NT2/D1 (cell line): ENCODE measurements around the gene TTC38.

ENCODE experiments used
- DNase-seq: peaks from one replicate; pipeline ENCODE4 v3.0.0-alpha.2; 2011; ENCODE audit warnings: low read depth, low spot score
- H3K27me3 ChIP-seq: 2 replicates; pipeline ENCODE4 v1.6.0; 2011; ENCODE audit warnings: mild to moderate bottlenecking; ENCODE audit not compliant: insufficient read length, insufficient read depth
- H3K36me3 ChIP-seq: 2 replicates; pipeline ENCODE4 v1.6.1; 2011; ENCODE audit warnings: mild to moderate bottlenecking, low read length, mixed read lengths; ENCODE audit not compliant: insufficient read depth, insufficient read length
- H3K4me1 ChIP-seq: 2 replicates; pipeline ENCODE4 v1.5.1; 2011; ENCODE audit not compliant: insufficient read depth, insufficient read length
- H3K4me3 ChIP-seq: 2 replicates; pipeline ENCODE4 v1.5.1; 2011; ENCODE audit warnings: low read depth; ENCODE audit not compliant: insufficient read length
- H3K9ac ChIP-seq: 2 replicates; pipeline ENCODE4 v1.6.0; 2011; ENCODE audit warnings: low read depth; ENCODE audit not compliant: insufficient read length
- H3K9me3 ChIP-seq: 2 replicates; pipeline ENCODE4 v1.5.1; 2011; ENCODE audit warnings: mild to moderate bottlenecking, low read length; ENCODE audit not compliant: insufficient read depth
- SUZ12 ChIP-seq: IDR thresholded peaks from 2 replicates; pipeline ENCODE4 v1.6.1; 2011; ENCODE audit not compliant: insufficient read length, insufficient read depth; ENCODE audit errors: extremely low read depth
- YY1 ChIP-seq: IDR thresholded peaks from 2 replicates; pipeline ENCODE4 v1.6.1; 2011; ENCODE audit not compliant: insufficient read length, insufficient read depth
- ZNF274 ChIP-seq: IDR thresholded peaks from 2 replicates; pipeline ENCODE4 v1.6.1; 2011; ENCODE audit warnings: mild to moderate bottlenecking, low read depth, low read length

The TTC38 gene

GRCh38 chr22:46289244-46289891, 21.6 kb downstream of the TTC38 start:
- DNase-seq, result no peak
- H3K9me3 ChIP-seq, result no peaks in the 10 kb centered on the region
- H3K27me3 ChIP-seq, result no peaks in the 10 kb centered on the region
- no peak overlapping the region for H3K4me3 ChIP-seq
- H3K9ac ChIP-seq, result no peak overlapping the region
- peaks cover 4% of the 10 kb centered on the region for H3K4me1 ChIP-seq
- TF ChIP-seq YY1 (no peak), ZNF274 (no peak)
- peaks cover 42% of the 10 kb centered on the region for H3K36me3 ChIP-seq

GRCh38 chr22:46290121-46290842, 22.5 kb downstream of the TTC38 start:
- peaks cover 33% of the 10 kb centered on the region for H3K36me3 ChIP-seq
- DNase-seq, result no peak
- no peak overlapping the region for H3K9ac ChIP-seq
- no peaks in the 10 kb centered on the region for H3K27me3 ChIP-seq
- H3K4me1 ChIP-seq, result peaks cover 4% of the 10 kb centered on the region
- TF ChIP-seq YY1 (no peak), ZNF274 (no peak), SUZ12 (no peak)
- no peak overlapping the region for H3K4me3 ChIP-seq
- H3K9me3 ChIP-seq, result no peaks in the 10 kb centered on the region

- H3K9me3 ChIP-seq, result no peaks in the 10 kb centered on the region
- peaks cover 9% of the 10 kb centered on the region for H3K4me1 ChIP-seq
- TF ChIP-seq YY1 (no peak), SUZ12 (no peak), ZNF274 (no peak)
- H3K36me3 ChIP-seq, result peaks cover 32% of the 10 kb centered on the region
- H3K27me3 ChIP-seq, result no peaks in the 10 kb centered on the region
- no peak overlapping the region for H3K9ac ChIP-seq
- DNase-seq, result no peak
- no peak overlapping the region for H3K4me3 ChIP-seq
These were observed 23.3 kb downstream of the TTC38 start for GRCh38 chr22:46290843-46291785.

GRCh38 chr22:46292173-46292572, 24.4 kb downstream of the TTC38 start:
- H3K4me1 ChIP-seq, result peaks cover 9% of the 10 kb centered on the region
- no peak overlapping the region for H3K4me3 ChIP-seq
- no peak for DNase-seq
- H3K9me3 ChIP-seq, result no peaks in the 10 kb centered on the region
- peaks cover 25% of the 10 kb centered on the region for H3K36me3 ChIP-seq
- H3K9ac ChIP-seq, result no peak overlapping the region
- no peak for TF ChIP-seq ZNF274
- no peak for TF ChIP-seq YY1
- TF ChIP-seq SUZ12, result no peak
- no peaks in the 10 kb centered on the region for H3K27me3 ChIP-seq

GRCh38 chr22:46292732-46293131, 24.9 kb downstream of the TTC38 start:
- TF ChIP-seq YY1 (no peak), ZNF274 (no peak), SUZ12 (no peak)
- Histone ChIP-seq H3K9me3 (no peaks in the 10 kb centered on the region), H3K9ac (peak overlapping the region; percentile 1), H3K36me3 (peaks cover 21% of the 10 kb centered on the region), H3K4me3 (no peak overlapping the region), H3K4me1 (peaks cover 9% of the 10 kb centered on the region), H3K27me3 (no peaks in the 10 kb centered on the region)
- DNase-seq, result no peak

- no peak for DNase-seq
- Histone ChIP-seq H3K27me3 (no peaks in the 10 kb centered on the region), H3K4me1 (peaks cover 15% of the 10 kb centered on the region), H3K9me3 (no peaks in the 10 kb centered on the region), H3K4me3 (no peak overlapping the region), H3K9ac (no peak overlapping the region), H3K36me3 (peaks cover 19% of the 10 kb centered on the region)
- TF ChIP-seq ZNF274, result no peak
- no peak for TF ChIP-seq YY1
- no peak for TF ChIP-seq SUZ12
These were observed 25.9 kb downstream of the TTC38 start for GRCh38 chr22:46293577-46294260.
